Suprapubic skin (tissue), 4 donors: ENCODE results near the gene BAZ2B.

Experiments
- CTCF ChIP-seq, 2 donors: fragments of 200-600 bp in 1 of 2; fragments of 450-650 bp in 1 of 2; sonication (generic) in 1 of 2; IDR thresholded peaks; one replicate each; pipeline ENCODE4 v1.5.1; 2016 to 2019; ENCODE audit warnings: antibody characterized with exemption in 2 of 2, mild to moderate bottlenecking in 1 of 2, moderate library complexity in 1 of 2
- EP300 ChIP-seq: sonication (generic); formaldehyde crosslinking; IDR thresholded peaks from one replicate; pipeline ENCODE4 v1.6.1; 2017; ENCODE audit warnings: antibody characterized with exemption
- POLR2A ChIP-seq, 2 donors: fragments of 450-650 bp; IDR thresholded peaks; one replicate each; pipeline ENCODE4 v1.6.1; 2017; ENCODE audit warnings: antibody characterized with exemption in 2 of 2, mild to moderate bottlenecking in 2 of 2, moderate library complexity in 2 of 2
- POLR2AphosphoS5 ChIP-seq, 3 donors: sonication (generic); formaldehyde crosslinking; IDR thresholded peaks; one replicate each; pipeline ENCODE4 v1.6.1; 2017; ENCODE audit warnings: antibody characterized with exemption in 3 of 3

DNA sequence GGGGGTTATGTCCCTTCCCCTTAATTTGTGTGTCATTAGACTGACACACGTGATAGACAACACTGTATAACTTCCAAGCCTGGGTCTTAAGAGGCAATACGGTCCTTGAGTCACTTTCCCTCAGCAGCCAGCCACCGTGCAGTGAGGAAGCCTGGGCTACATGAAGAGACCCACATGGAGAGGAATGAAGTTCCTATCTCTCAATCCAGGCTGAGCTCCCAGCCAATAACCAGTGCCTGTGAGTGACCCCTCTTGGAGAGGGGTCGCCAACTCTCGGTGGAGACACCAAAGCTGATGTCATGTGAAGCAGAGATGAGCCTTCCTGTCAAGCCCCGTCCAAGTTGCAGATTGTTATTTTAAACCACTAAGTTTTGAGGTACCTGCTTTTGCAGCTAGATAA lies 324.2 kb downstream of the BAZ2B start:
- TF ChIP-seq POLR2A (IDR thresholded peaks at IDR 0.05) (no peak), CTCF (IDR thresholded peaks at IDR 0.05) (no peak), EP300 (no peak), POLR2AphosphoS5 (IDR thresholded peaks at IDR 0.05) (no peak)
